GM20431 (cell line): ENCODE data around the gene IRF2BP2.

ENCODE experiments used
- in situ Hi-C: fragments of 300-500 bp; cut with MseI, MboI; formaldehyde crosslinking; loops from one replicate; pipeline ENCODE4 v1.15.0; 2020; ENCODE audit warnings: low sequenced_read_pairs; ENCODE audit not compliant: unreplicated experiment

Gene IRF2BP2

DNA sequence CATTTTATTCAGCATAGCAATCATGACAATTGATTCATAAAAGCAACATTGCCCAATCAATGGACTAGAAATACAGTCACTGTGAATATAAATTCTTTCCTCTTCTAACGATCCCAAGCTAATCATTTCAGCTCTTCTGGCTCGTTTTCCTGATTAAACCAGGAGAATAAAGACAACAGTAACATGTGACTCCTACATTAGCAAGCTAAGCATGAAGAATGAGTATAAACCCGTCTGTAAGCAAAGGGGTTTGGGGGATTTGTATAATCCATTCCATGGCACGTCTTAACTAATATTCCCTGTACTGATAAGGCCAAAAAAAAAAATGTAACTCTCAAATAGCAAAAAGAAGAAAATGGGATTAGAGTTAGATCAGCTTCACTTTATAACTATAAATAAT lies 21.6 kb downstream of the IRF2BP2 start:
- in situ Hi-C loops = no loop called here

GRCh38 chr1:234586892-234587485 lies 23.0 kb downstream of the IRF2BP2 start:
- in situ Hi-C loops = no loop called here

DNA sequence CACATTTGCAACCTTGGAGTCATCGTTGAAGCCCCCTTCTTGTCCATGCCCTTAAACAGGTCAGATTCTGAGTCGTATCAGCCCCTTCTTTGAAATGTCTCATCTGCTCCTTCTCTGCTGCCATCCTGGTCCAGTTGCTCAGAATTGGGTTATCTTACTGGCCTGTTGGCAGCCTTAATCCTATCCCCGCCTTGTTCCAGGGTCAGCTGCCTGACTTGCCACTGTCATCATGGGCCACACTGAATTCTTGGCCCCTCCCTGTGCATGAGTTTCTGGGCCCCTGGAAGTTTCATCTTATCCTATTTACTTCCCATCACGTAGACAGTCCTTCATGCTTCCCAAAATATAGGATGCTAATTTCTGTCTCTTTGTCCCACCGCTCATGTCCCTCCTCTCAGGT lies 23.7 kb downstream of the IRF2BP2 start:
- in situ Hi-C loops = no loop called here

- in situ Hi-C loops = no loop called here
Observed at GRCh38 chr1:234585330-234586055, 24.5 kb downstream of the IRF2BP2 start.

GRCh38 chr1:234584926-234585325 lies 25.1 kb downstream of the IRF2BP2 start:
- in situ Hi-C loops = no loop called here

- in situ Hi-C loops = no loop called here
Observed at GRCh38 chr1:234584420-234584805, 25.6 kb downstream of the IRF2BP2 start.

GRCh38 chr1:234583755-234584419 lies 26.1 kb downstream of the IRF2BP2 start:
- in situ Hi-C loops = no loop called here

DNA sequence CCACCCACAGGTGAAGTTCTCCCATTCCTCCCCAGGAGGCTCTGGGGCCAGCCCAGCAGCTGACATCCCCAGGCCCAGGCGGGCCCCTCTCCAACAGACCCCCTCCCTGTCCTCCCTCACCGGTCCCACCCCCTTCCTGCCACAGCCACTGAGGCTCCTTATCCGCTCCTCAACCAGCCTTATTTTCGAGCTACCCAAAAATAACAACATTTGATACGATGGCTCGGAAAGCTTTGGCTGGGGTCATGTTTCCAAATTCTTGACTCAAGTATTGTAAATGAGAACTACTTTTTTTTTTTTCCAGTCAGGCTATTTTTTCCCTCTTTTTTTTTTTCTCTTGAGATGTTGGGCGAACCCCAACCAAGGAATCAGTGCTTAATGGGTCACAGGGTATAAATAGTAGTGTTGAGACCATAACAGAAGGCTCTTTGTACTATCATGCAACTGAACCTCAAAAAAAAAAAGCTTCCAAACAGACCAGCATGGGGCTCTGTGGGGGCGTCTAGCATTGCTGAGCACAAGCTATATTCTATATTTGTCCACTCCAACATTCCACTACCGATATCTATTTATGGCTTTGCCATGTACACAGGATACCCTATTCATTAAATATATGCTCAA lies 27.2 kb downstream of the IRF2BP2 start:
- in situ Hi-C loops = no loop called here

DNA sequence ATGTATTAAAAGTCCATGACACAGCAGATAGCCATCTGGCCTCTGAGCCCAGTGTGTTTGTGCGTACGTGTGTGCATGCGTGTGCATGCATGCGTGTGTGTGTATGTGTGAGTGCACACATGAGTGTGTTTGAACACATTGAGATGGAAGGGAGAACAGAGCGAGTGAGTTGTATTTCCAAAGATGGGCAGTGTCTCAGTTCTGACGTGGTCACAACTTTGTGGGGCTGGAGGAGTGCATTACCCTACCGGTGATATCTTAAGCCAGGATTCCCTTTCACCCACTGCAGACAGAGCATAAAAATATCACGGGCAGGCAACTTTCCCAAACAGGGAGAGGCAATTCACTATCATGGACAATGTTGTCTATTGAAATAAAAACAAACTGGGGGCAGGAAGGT lies 27.8 kb downstream of the IRF2BP2 start:
- in situ Hi-C loops = no loop called here

DNA sequence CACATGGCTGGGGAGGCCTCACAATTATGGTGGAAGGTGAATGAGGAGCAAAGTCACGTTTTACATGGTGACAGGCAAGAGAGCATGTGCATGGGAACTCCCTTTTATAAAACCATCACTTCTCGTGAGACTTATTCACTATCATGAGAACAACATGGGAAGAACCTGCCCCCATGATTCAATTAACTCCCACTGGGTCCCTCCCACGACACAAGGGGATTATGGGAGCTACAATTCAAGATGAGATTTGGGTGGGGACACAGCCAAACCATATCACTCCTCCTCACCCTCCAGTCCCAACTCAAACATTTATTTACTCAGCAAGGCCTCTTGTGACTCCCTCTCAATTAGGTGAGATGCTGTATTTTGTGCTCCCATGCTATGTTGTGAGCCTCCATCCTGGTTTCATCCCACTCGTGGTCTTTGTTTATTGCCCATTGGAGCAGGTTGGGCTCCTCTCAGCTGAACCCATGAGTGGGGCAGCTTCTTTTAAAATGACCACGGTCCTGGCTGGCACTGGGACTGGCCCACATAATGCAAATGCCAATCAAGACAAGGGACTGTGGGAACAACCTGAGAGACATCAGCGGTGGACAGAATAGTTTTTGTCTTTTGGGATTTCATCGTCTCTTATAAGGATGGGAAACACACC lies 28.8 kb downstream of the IRF2BP2 start:
- in situ Hi-C loops = no loop called here

DNA sequence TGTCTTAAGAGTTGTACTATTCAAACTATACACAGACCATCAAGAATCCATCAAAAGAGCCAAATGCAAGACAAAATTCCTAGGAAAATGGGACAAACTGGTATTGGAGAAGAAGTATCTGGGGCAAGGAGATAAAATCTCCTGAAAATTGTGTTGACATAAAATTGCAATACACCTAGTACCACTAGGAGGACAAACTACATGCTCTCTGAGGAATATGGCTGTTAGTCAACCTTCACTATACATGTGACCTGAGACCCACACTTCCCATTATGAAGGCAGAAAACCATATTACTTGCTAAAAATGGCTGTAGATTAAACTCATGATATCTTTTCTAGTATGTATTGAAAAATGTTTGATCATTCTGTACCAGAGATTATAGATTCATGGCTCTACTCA lies 30.0 kb downstream of the IRF2BP2 start:
- in situ Hi-C loops = no loop called here

GRCh38 chr1:234578735-234579134 lies 31.2 kb downstream of the IRF2BP2 start:
- in situ Hi-C loops = no loop called here

DNA sequence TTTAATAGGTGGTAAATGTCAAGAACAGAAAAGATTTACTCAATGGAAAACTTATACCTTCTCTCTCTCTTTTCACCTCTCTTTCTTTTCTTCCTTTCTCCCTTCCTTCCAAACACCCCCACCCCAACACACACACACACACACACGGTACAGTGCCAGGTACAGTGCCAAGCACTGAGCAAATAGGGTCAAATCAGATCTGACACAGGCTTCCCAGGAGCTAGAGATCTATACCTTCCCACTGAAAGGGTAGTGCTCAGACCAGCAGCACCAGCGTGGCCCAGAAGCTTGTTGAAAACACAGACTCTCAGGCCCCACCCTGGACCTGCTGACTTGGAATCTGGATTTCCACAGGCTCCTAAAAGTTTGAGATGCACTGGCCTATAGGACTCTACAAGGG lies 31.9 kb downstream of the IRF2BP2 start:
- in situ Hi-C loops = no loop called here

DNA sequence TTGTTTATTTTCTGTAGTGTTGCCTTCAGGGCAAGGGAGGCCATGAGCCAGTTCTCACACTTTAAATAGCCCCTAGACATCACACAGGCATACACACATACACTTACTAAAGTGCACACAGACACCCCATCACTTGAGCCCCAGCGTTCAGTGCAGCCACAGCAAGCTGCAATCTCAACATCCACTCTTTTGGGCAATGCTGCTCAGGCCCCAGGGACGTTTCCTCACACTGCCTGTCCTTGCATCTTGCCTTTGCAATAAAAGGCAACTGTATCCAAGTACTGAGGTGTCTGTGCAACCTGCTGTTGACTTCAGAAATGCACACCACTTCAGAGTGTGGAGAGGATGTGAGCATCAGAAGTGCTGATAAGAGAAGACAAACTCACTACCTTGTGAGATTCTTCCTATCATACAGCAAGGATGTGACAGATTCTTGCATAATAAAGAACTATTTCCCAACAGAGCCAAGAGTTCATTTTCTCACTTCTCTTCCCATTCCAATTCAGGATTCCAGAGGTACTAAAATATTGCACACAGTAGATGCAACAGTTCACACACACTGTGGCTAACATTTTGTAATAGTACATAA lies 36.2 kb downstream of the IRF2BP2 start:
- in situ Hi-C loops = no loop called here

DNA sequence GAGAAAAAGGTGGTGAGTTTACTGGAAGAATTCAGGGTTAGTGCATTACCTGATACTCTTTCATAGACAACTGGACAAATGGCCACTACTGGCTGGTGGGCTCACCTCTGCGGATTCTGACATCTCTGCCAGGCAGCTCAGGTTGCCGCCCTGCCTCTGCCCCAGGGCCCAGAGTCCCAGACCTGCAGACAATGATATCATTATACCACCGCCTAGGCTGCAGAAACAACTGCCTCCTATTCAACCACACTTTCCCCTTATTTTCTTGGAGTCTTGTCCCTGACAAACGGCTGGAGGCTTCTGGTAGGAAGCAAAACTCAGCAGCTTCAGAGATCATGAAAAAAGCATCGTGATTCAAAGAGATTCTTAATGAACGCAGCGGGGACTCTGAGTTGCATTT lies 37.0 kb downstream of the IRF2BP2 start:
- in situ Hi-C loops = no loop called here

DNA sequence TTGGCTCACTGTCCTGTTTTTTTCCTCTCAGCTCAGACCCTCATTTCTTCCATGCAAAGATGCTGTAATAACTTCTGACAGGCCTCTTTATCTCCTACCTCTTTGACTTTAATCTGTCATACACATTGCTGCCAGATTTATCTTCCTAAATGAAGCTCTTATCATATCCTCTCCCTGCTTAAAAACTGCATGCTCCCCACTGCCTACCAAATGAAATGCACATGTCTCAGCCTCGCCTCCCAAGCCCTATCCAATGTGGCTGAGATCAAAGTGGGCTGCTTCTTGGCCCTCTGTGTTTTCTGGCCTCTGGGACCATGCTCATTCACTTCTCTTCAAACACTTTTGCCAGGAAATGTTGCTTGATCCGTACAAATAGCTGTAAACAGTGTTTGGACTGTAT lies 38.3 kb downstream of the IRF2BP2 start:
- in situ Hi-C loops = no loop called here

- in situ Hi-C loops = no loop called here
Observed at GRCh38 chr1:234570329-234571120, 39.5 kb downstream of the IRF2BP2 start.

DNA sequence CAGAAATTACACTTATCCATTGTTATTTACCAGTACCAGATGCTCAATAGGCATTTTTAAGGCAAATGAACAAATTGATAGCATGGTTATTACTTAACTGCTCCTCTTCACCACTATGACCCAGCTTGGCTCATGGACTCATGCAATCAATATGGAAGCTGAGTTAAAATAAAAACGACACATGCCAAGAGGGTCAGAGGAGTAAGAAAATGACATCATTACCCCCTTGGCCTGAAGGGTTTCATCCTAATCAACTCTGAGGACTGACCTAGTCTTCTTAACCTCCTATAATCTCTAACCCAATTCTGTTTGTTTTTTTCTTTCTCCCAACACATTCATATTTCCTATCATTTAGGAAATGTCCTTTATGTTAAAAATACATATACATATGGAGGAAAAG lies 41.6 kb downstream of the IRF2BP2 start:
- in situ Hi-C loops = no loop called here

GRCh38 chr1:234565132-234565531 lies 44.8 kb downstream of the IRF2BP2 start:
- in situ Hi-C loops = no loop called here
